Measurements from ENCODE around the gene EXOSC10. TPM values are rescaled to one million over a fixed set of nuclear protein-coding genes. Genes with fewer than 3 reads are reported as not detected.
"Not testable (repeated sequence)": the region's sequence is repeated elsewhere in the genome, so short reads cannot be mapped to it uniquely, and the experiment has no call there.

EXOSC10 gene
- polyA plus RNA-seq, 1 donor (not counting 4 experiments of a cell fraction or from before 2014, with no cell fraction given) = 61.2 TPM

GRCh38 chr1:11052839-11053757 is 46.6 kb downstream of the EXOSC10 start:
- H3K27me3 ChIP-seq (ENCODE audit: control insufficient read depth, extremely low read depth, insufficient read depth, low read length) = no peaks in the 10 kb centered on the region
- H4K20me1 ChIP-seq (ENCODE audit: control insufficient read depth, extremely low read depth, insufficient read depth, low read length) = peaks cover 2% of the 10 kb centered on the region
- no peak for FAIRE-seq
- H3K9ac ChIP-seq (ENCODE audit: control insufficient read depth, extremely low read depth, insufficient read depth, low read length) = no peak overlapping the region
- H3K9me3 ChIP-seq (ENCODE audit: control insufficient read depth, low read depth, low read length) = no peaks in the 10 kb centered on the region
- TF ChIP-seq CTCF (optimal IDR thresholded peaks at IDR 0.05 in 1 of 3, IDR thresholded peaks at IDR 0.05 in 1 of 3, conservative IDR thresholded peaks at IDR 0.05 in 1 of 3; ENCODE audit: extremely low read depth in 1 of 3, insufficient read depth in 2 of 3, low read length in 3 of 3) (no peak), EZH2 (IDR thresholded peaks at IDR 0.05; ENCODE audit: low read length) (no peak)
- DNase-seq (ENCODE audit: low read depth, low spot score) = no peak
- H2AFZ ChIP-seq (ENCODE audit: control insufficient read depth, low read length) = no peak overlapping the region
- H3K36me3 ChIP-seq (ENCODE audit: control insufficient read depth in 2 of 2, extremely low read depth in 1 of 2, insufficient read depth in 2 of 2, low read length in 2 of 2) = peaks cover 11 to 16% of the 10 kb centered on the region in 2 experiments
- no peaks in the 10 kb centered on the region for H3K9me1 ChIP-seq (ENCODE audit: control insufficient read depth, extremely low read depth, insufficient read depth, low read length)
- H3K27ac ChIP-seq (ENCODE audit: control insufficient read depth, insufficient read depth, low read length) = no peak overlapping the region
- H3K4me3 ChIP-seq (ENCODE audit: control insufficient read depth in 2 of 3, extremely low read depth in 1 of 3, insufficient read depth in 2 of 3, low read depth in 1 of 3, low read length in 3 of 3) = no peak overlapping the region
- dilution Hi-C loops (cut with MboI; ENCODE audit: extremely low pct_ligation_motif_present, low sequenced_read_pairs) = no loop called here
- peaks cover 3% of the 10 kb centered on the region for H3K79me2 ChIP-seq (ENCODE audit: control insufficient read depth, insufficient read depth, low read length)
- peaks cover 6% of the 10 kb centered on the region for H3K4me1 ChIP-seq (ENCODE audit: control insufficient read depth, extremely low read depth, insufficient read depth, low read length)
- H3K4me2 ChIP-seq (ENCODE audit: control insufficient read depth, extremely low read depth, insufficient read depth, low read depth, low read length) = no peak overlapping the region

- no peak overlapping the region for H3K4me2 ChIP-seq (ENCODE audit: control insufficient read depth, extremely low read depth, insufficient read depth, low read depth, low read length)
- H2AFZ ChIP-seq (ENCODE audit: control insufficient read depth, low read length) = no peak overlapping the region
- no peaks in the 10 kb centered on the region for H3K9me3 ChIP-seq (ENCODE audit: control insufficient read depth, low read depth, low read length)
- no peak overlapping the region for H3K4me3 ChIP-seq (ENCODE audit: control insufficient read depth in 2 of 3, extremely low read depth in 1 of 3, insufficient read depth in 2 of 3, low read depth in 1 of 3, low read length in 3 of 3)
- H3K79me2 ChIP-seq (ENCODE audit: control insufficient read depth, insufficient read depth, low read length) = no peaks in the 10 kb centered on the region
- no peak for FAIRE-seq
- peaks cover 3% of the 10 kb centered on the region for H3K4me1 ChIP-seq (ENCODE audit: control insufficient read depth, extremely low read depth, insufficient read depth, low read length)
- no peaks in the 10 kb centered on the region for H3K27me3 ChIP-seq (ENCODE audit: control insufficient read depth, extremely low read depth, insufficient read depth, low read length)
- dilution Hi-C loops (cut with MboI; ENCODE audit: extremely low pct_ligation_motif_present, low sequenced_read_pairs) = no loop called here
- H3K9me1 ChIP-seq (ENCODE audit: control insufficient read depth, extremely low read depth, insufficient read depth, low read length) = no peaks in the 10 kb centered on the region
- H3K36me3 ChIP-seq (ENCODE audit: control insufficient read depth in 2 of 2, extremely low read depth in 1 of 2, insufficient read depth in 2 of 2, low read length in 2 of 2) = peaks cover 9 to 11% of the 10 kb centered on the region in 2 experiments
- no peak overlapping the region for H3K27ac ChIP-seq (ENCODE audit: control insufficient read depth, insufficient read depth, low read length)
- TF ChIP-seq EZH2 (IDR thresholded peaks at IDR 0.05; ENCODE audit: low read length) (no peak), CTCF (optimal IDR thresholded peaks at IDR 0.05 in 1 of 3, IDR thresholded peaks at IDR 0.05 in 1 of 3, conservative IDR thresholded peaks at IDR 0.05 in 1 of 3; ENCODE audit: extremely low read depth in 1 of 3, insufficient read depth in 2 of 3, low read length in 3 of 3) (no peak)
- peaks cover 2% of the 10 kb centered on the region for H4K20me1 ChIP-seq (ENCODE audit: control insufficient read depth, extremely low read depth, insufficient read depth, low read length)
- no peak for DNase-seq (ENCODE audit: low read depth, low spot score)
- no peak overlapping the region for H3K9ac ChIP-seq (ENCODE audit: control insufficient read depth, extremely low read depth, insufficient read depth, low read length)
These were observed 47.7 kb downstream of the EXOSC10 start for GRCh38 chr1:11051781-11052511.

- H3K4me2 ChIP-seq (ENCODE audit: control insufficient read depth, extremely low read depth, insufficient read depth, low read depth, low read length); H3K79me2 ChIP-seq (ENCODE audit: control insufficient read depth, insufficient read depth, low read length); H2AFZ ChIP-seq (ENCODE audit: control insufficient read depth, low read length); H3K27ac ChIP-seq (ENCODE audit: control insufficient read depth, insufficient read depth, low read length); H3K36me3 ChIP-seq (ENCODE audit: control insufficient read depth in 2 of 2, extremely low read depth in 1 of 2, insufficient read depth in 2 of 2, low read length in 2 of 2); H3K4me1 ChIP-seq (ENCODE audit: control insufficient read depth, extremely low read depth, insufficient read depth, low read length); H3K4me3 ChIP-seq (ENCODE audit: control insufficient read depth in 2 of 3, extremely low read depth in 1 of 3, insufficient read depth in 2 of 3, low read depth in 1 of 3, low read length in 3 of 3); H3K9me3 ChIP-seq (ENCODE audit: control insufficient read depth, low read depth, low read length); dilution Hi-C loops (cut with MboI; ENCODE audit: extremely low pct_ligation_motif_present, low sequenced_read_pairs); H3K9me1 ChIP-seq (ENCODE audit: control insufficient read depth, extremely low read depth, insufficient read depth, low read length); H4K20me1 ChIP-seq (ENCODE audit: control insufficient read depth, extremely low read depth, insufficient read depth, low read length); H3K27me3 ChIP-seq (ENCODE audit: control insufficient read depth, extremely low read depth, insufficient read depth, low read length); FAIRE-seq; H3K9ac ChIP-seq (ENCODE audit: control insufficient read depth, extremely low read depth, insufficient read depth, low read length); DNase-seq (ENCODE audit: low read depth, low spot score): not testable (repeated sequence)
These were observed 48.5 kb downstream of the EXOSC10 start for GRCh38 chr1:11051121-11051520.

All from keratinocyte (primary cell).